Ishikawa (cell line): ENCODE results near the gene DIAPH1.
A peak's percentile ranks its signal among the peaks of the same experiment; 100 is the strongest.

Experiments used
- CEBPB ChIP-seq: IDR thresholded peaks from 2 replicates; pipeline ENCODE4 v1.6.1; 2012
- CREB1 ChIP-seq: IDR thresholded peaks from 2 replicates; pipeline ENCODE4 v1.6.1; 2012; ENCODE audit warnings: low read depth
- EGR1 ChIP-seq: IDR thresholded peaks from 2 replicates; pipeline ENCODE4 v1.6.1; 2012
- EP300 ChIP-seq: IDR thresholded peaks from 2 replicates; pipeline ENCODE4 v1.6.1; 2012; ENCODE audit warnings: borderline replicate concordance
- FOXM1 ChIP-seq: IDR thresholded peaks from 2 replicates; pipeline ENCODE4 v1.6.1; 2012; ENCODE audit warnings: low read depth, borderline replicate concordance
- MAX ChIP-seq: IDR thresholded peaks from 2 replicates; pipeline ENCODE4 v1.6.1; 2012
- NFIC ChIP-seq: IDR thresholded peaks from 2 replicates; pipeline ENCODE4 v1.6.1; 2012
- RAD21 ChIP-seq: IDR thresholded peaks from 2 replicates; pipeline ENCODE4 v1.6.1; 2012; ENCODE audit warnings: low read depth
- REST ChIP-seq: IDR thresholded peaks from 2 replicates; pipeline ENCODE4 v1.6.1; 2012; ENCODE audit warnings: low read depth, mild to moderate bottlenecking
- TAF1 ChIP-seq: IDR thresholded peaks from 2 replicates; pipeline ENCODE4 v1.6.1; 2012; ENCODE audit warnings: low read depth, mild to moderate bottlenecking
- TCF12 ChIP-seq: IDR thresholded peaks from 2 replicates; pipeline ENCODE4 v1.6.1; 2012; ENCODE audit warnings: low read depth
- TEAD4 ChIP-seq: IDR thresholded peaks from 2 replicates; pipeline ENCODE4 v1.6.1; 2012
- USF1 ChIP-seq: IDR thresholded peaks from 2 replicates; pipeline ENCODE4 v1.6.1; 2012
- YY1 ChIP-seq: IDR thresholded peaks from 2 replicates; pipeline ENCODE4 v1.6.1; 2012; ENCODE audit warnings: low read depth
- ZBTB7A ChIP-seq: IDR thresholded peaks from 2 replicates; pipeline ENCODE4 v1.6.1; 2012; ENCODE audit warnings: low read depth

Gene DIAPH1

GRCh38 chr5:141635646-141636045 is 16.8 kb upstream of the DIAPH1 start:
- TF ChIP-seq ZBTB7A (no peak), EP300 (no peak), EGR1 (no peak)

- TF ChIP-seq MAX (no peak), TEAD4 (no peak), TAF1 (no peak), EP300 (no peak), NFIC (no peak)
Observed at GRCh38 chr5:141634720-141635119, 15.9 kb upstream of the DIAPH1 start.

GRCh38 chr5:141633871-141634561 is 15.2 kb upstream of the DIAPH1 start:
- TF ChIP-seq FOXM1 (no peak), NFIC (no peak), EGR1 (no peak), MAX (no peak), USF1 (no peak), TEAD4 (no peak), EP300 (no peak), ZBTB7A (no peak), REST (no peak), YY1 (no peak), CREB1 (no peak), RAD21 (no peak), CEBPB (no peak)

- TF ChIP-seq TCF12 (no peak), NFIC (peak; percentile 56)
Observed at GRCh38 chr5:141632650-141633049, 13.8 kb upstream of the DIAPH1 start.

- TF ChIP-seq CREB1 = no peak
- no peak for TF ChIP-seq TAF1
- TF ChIP-seq MAX = no peak
- TF ChIP-seq RAD21 = no peak
- no peak for TF ChIP-seq CEBPB
- no peak for TF ChIP-seq TEAD4
- no peak for TF ChIP-seq REST
- TF ChIP-seq NFIC = no peak
- no peak for TF ChIP-seq YY1
- TF ChIP-seq EP300 = no peak
- no peak for TF ChIP-seq ZBTB7A
- no peak for TF ChIP-seq TCF12
- no peak for TF ChIP-seq USF1
- TF ChIP-seq FOXM1 = no peak
- TF ChIP-seq EGR1 = no peak
Observed at GRCh38 chr5:141630570-141631140, 11.9 kb upstream of the DIAPH1 start.

- no peak for TF ChIP-seq EP300
- TF ChIP-seq REST = no peak
- TF ChIP-seq USF1 = no peak
- no peak for TF ChIP-seq CEBPB
- no peak for TF ChIP-seq YY1
- TF ChIP-seq RAD21 = no peak
- TF ChIP-seq NFIC = no peak
- no peak for TF ChIP-seq TCF12
- TF ChIP-seq ZBTB7A = no peak
- TF ChIP-seq MAX = no peak
- no peak for TF ChIP-seq FOXM1
- no peak for TF ChIP-seq TEAD4
- no peak for TF ChIP-seq CREB1
- TF ChIP-seq EGR1 = no peak
Observed at GRCh38 chr5:141628175-141628788, 9.5 kb upstream of the DIAPH1 start.
